GM18858 (cell line): ENCODE data around the gene MEG3.

Experiments used
- ATAC-seq: cut with Tn5 transposase; IDR thresholded peaks from one replicate; pipeline ENCODE4 v1.9.1; 2021; ENCODE audit not compliant: unreplicated experiment

The MEG3 gene

DNA sequence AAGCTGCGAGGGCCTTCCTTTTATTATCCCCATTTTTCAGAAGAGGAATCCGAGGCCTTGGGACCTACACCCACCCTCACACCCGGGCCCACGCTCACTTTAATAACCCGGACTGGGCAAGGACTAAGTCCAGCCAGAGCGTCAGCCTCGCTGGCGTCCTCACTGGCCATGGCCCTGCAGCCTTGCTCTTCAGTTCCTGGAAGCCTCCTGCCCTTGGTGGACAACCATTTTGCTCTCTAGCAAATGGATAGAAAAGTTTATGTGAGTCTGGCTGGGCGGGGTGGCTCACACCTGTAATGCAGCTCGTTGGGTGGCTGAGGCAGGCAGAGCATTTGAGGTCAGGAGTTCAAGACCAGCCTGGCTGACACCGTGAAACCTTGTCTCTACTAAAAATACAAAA is 67.8 kb downstream of the MEG3 start:
- no peak for ATAC-seq

DNA sequence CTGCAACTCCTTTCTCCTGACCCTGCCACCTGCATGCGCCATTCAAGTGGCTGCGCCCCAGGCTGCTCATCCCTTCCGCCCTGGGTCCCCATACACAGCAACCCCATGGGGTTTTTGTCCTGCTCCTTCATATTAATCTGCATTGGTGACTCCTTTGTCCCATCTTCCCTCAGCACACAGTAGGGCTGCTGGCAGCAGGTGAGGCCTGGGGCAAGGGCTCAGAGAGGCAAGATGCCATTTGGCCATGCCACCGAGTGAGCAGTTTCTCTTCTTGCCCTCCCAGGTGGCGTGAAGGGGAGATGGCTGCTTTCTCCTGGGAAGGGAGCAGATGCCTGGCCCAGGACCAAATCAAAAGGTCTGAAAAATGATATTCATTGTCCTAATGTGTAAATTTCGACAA is 68.5 kb downstream of the MEG3 start:
- no peak for ATAC-seq

DNA sequence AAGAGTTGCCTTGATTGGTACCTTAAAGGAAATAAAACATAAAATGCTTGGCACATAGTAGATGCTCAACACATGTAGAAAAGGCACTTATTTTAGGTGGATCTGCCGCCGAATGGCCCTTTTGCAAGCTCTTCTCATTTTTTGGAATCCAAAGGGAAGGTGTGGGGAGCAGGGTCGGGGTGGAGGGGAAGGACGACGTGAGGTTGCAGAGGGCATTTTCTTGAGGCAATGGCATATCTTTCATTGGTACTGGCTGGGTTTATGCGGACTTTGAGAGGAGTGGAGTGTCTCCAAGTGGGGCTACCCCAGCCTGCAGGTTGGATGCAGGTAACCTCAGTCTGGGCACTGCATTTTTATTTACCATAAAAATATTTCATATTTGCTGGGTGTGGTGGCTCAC is 69.5 kb downstream of the MEG3 start:
- ATAC-seq = no peak

DNA sequence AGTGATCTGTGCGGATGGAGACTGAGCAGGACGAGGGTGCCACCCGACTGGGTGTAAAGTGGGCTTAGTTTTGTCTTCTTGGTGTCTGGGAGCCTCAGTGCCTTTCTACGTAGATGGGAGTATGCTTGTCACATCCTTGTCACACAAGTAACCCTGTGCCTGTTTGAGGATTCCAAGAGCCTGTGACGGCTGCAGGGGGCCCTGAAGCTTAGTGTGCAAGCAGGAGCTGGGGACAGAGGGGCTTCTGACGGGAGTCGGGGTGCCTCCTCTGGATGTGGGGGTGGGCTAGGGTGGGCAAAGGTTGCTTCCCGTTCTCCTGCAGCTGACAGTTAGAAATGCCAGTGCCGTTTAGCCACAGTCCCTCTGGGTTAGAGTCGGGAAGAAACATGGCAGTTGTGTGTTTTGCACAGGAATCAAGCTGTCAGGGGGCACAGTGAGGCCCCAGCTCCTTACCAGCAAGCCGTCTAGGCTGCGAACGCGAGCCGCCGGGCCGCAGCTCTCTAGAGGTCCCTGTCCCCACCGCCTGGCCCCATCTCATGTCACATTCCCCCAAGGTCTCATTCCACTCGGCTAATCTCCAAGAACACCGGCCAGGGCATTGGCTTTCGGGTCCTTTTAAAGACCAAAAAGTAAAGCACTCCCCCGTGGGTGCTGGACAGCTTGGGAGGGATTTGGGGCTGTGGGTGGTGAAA is 70.6 kb downstream of the MEG3 start:
- ATAC-seq = no peak

DNA sequence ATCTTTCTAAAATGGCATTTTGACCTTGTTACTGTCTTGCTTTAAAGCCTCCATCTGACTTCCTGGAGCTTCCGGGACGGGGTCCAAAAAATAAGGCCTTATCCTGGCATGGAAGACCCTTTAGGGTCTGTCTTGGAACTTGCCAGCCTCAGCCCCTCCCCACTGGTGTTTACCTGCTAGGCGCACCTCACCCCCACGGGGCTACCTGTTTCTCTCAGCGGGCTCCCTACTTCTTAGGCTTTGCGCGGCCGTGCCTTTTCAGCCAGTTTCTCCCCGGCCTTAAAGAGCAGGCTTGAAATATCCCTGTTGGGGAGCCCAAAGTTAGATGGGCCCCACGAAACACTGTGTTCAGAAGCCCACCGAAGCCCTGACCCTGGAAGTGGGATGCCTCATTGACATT is 72.5 kb downstream of the MEG3 start:
- no peak for ATAC-seq

DNA sequence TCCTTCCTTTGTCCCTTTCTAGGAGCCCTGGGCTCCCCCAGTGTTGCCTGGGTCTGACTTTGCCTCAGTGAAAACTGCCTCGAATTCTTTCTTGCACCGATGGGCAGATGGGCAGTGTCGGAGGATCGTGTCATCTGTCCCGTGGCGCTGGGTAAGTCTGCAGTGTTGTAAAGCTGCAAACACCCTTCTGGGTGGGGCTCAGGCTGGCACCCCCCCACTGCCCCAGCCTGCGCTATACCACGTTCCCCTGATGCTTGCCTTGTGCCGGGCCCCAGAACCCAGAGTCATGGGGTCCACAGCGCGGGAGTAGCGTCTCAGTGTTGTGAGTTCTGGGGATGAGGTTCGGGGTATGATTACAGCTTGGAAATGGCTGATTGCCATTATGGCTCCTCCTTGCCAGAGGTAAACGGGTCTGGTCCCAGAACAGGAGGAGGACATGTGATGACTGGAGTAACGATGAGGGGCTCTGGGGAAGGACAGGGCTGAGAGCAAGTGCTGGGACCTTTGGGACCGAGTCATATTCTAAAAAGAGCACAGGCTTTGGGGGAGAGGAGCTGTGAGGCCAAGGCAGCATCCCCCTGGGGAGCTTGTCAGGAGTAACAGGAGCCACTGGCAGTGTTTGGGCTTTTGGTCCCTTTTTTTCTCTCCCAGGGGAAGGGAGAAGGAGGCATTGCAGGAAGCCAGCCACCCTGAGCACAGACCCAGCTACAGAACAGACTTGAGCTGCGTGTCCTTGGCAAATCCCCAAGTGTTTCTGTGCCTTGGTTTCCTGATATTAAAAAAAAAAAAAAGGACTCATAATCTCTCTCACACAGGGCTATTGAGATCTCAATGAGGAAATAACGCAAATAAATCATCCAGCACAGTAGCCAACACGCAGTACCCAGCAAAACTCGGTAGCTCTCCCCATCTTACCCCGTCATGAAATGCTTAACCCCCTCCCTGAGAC is 73.3 kb downstream of the MEG3 start:
- ATAC-seq = no peak

DNA sequence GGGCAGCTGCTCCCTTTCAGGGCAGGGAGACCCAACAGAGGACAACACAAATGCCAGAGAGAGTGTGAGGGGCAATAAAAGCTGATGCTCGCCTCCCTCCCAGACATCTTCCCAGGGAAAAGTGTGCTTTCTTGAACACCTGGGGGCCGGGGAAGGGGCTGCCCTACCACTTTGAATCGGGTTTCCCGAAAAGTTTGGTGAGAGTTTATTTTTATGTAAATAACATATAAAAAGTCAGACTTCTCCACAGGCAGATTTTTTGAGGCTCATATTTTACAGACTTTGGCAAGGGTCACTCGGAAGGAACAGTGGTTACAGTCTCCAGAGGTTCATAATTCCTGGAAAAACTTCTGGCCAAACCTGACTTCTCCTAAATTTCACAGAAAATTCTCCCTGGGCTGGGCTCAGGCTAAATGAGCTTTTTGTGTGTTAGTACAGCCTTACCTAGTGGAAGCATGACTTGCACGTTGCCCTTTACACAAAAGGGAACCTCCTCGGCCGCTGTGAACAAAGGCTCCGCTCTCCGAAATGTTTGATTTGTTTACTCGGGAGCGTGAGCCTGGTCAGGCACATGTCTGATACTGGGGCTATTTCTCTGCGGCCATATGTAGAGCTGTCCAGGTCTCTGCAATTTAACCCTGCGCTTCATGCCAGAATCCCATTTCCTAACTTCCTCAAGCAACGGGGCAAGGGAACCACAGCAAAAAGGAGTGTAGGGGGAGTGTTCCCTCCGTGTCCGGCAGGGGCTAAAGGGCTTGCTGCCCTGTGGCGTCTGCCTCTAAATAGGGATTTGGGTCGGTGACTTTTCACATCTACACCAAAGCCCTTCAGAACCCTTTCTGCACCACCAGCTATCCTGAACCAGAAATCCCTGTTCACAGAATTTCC is 74.2 kb downstream of the MEG3 start:
- no peak for ATAC-seq

DNA sequence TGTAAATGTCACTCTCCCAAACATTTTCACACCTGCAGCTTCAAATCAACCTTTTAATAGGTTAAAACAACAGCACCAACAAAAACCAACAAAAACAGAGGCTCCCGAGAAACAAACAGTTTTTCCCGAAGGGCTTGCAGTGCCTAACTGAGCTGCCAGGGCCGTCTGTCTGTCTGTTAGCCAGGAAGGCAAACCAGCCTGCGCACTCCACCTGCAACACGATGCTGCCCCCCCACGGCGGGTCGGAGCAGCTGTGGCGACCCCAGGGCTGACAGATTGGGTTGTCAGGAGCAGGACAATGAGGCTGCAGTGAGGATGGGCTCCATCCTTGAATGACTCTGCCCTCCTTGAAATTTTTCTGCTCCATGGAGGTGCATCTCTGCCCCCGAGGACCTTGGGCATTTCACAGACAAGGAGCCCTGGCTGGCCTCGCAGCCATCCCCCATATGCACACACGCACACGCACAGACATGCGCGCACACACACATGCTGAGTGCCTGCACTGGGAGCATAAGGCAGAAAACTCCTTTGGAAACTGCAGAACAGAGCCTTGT is 75.0 kb downstream of the MEG3 start:
- no peak for ATAC-seq

DNA sequence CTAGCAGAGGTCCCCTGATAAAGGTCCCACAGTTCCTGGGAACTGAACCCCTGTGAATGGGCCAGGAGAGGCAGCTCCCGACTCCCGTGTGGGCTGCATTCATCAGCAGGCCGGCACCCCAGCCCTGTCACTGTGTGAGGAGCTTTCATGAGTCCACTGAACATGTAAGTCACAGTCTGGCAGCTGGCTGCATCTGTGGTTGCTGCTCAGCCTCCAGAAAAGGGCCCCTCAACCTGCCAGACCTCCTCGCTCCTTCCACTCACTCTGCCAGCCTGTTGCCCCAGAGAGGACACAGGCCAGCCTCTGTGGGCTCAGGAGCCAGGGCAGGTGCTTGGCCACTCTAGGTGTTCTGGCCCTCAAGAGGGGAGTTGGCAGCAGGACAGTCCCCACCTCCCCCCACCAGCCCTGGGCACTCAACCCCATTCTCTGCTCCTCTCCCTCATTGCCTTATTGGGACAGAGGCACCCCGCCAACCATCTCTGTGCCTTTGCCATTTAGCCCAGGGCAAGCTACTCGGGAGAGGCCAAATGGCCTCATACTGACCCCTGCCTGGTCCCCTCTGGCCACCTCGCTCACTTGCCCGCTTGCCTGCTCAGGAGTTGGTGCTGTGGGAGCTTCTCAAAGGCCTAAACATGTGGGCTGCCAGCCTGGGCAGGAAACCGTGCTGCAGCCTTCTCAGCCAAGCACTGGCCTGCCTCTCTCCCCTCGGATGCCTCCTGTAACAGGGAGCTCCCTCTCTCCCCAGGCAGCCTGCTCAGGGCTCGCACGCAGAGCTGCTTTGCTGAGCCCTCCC is 75.7 kb downstream of the MEG3 start:
- ATAC-seq = no peak

DNA sequence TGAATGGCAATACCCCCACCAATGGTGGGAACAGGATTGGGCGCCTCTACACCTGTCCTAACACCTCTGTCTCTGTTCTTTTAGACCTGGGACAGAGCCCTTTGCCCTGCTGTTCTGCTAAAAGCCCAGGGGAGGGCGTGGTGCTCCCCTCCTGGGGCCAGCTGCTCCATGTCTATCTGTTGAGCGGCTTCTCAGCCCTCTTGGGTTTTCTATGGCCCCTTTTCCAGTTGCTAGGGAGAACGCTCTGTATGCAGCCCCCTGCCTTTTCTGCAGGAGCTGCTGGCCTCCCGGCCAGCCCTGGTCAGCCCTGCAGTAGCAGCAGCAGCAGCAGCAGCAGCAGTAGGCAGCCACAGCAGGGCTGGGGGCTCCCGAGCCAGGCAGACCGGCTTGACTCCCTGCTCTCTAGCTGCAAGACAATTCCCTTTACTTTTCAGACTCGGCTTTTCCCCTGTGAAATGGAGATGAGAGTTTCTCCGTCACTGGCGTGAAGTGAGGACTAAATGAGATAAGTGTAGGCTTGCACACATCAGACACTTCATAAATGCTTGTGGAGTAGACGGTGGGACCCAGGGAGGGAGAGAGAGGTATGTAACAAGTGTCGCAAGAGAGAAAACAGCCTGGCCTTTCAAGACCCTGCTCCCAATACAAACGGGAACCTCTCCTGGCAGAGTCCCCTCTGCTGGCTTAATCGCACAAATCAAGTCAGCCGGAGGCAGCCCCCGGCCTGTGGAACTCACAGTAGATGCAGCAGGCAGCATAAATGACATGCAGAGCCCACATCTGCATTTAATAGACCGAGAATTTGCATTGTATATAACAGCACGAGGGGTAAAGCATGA is 76.6 kb downstream of the MEG3 start:
- ATAC-seq = no peak

DNA sequence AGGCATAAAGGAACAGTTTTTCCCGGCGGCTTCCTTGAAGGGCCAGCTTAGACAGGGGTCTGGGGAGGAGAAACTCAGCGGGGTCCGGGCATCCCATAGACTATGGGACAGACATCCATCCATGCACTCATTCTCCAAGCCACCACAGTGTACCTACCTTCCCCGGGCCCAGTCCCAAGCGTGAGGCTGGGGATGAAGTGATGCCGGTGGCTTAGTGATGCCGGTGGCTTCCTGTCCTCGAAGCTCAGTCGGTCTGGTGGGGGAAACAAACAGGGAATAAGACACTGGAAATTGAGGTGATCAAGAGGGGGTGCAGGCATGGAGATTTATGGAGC is 77.2 kb downstream of the MEG3 start:
- ATAC-seq = no peak

DNA sequence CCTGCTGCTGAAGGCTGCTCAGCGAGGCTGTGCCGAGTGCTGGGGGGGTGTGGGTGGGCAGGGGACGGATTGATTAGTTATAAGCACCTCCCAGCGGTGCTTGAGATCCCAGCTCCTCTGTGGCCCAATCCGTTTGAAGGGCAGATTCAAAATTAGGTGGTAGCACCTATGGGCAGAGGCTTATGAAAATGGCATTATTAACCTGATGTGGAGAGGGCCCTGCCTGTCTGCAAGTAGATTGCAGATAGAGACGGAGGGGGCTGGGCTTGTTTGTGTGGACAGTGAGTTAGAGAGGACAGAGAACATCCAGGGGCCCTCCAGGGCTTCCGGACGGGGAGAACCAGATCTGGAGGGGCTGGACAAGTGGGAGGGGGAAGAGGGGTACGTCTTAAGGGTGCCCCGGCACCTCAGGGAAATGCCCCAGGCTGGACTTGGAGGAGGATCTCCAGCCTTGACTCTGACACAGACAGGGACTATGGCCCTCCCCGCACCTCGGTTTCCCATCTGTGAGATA is 77.8 kb downstream of the MEG3 start, which contains the start of gene RTL1:
Gene RTL1 (minus strand): TSS at position 51 of the 514 bp plus-strand sequence. CDS start 18,934 bp downstream, outside the sequence.
- ATAC-seq = no peak

DNA sequence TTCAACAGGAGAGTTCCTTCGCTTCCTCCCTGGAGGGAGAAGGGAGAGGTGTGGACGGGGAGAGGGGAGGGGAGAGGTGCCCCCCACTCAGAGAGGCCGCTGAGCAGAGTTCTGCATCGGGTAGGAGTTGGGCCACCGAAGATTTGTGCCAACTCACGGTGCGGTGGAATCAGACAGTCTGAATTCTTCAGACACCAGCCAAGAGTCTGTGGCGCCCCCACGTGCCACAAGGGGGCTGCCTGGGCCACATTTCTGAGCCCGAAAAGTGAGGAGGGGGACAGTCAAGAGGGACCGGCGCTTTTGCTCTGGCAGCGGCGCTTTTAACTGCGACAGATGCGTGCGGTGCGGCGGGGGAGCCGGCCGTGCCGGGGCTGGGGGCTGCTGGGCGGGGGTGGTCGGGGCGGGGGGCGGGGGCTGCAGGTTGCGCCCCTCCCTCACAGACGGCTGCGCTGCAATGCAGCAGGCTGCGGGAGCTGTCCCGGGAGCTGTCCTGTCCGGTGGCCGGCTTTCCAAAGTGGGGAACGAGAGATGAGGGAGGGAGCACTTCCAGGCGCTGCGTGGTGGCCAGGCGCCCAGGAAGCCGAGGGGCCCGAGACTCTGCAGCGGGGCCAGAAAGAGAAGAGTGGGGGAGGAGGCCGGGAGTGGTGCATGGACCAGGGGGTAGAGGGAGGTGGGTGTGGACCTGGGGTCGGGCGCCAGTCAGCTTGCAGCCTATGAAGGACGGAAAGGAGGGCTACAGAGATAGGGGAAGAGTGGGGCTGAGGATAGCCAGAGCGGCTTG is 78.6 kb downstream of the MEG3 start:
- no peak for ATAC-seq

DNA sequence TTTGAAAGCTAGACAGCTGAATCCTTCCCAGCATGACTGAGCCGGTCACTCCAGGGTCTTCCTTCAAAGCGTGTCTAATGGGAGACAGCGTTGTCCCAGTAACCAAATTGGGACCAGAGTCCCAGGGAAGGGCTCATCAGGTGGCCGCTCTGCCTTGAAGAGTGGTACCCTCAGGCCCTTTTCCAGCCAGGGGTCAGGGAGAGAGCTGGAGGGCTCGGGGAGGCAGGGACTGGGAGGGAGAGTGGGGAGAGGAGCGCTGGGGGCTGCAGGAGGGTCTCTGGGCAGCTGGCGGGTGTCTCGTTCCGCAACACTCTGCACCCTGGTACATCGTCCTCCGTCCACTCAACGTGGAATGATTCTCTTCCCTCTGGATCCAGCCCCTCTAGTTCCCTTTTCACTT is 79.2 kb downstream of the MEG3 start:
- ATAC-seq = no peak

DNA sequence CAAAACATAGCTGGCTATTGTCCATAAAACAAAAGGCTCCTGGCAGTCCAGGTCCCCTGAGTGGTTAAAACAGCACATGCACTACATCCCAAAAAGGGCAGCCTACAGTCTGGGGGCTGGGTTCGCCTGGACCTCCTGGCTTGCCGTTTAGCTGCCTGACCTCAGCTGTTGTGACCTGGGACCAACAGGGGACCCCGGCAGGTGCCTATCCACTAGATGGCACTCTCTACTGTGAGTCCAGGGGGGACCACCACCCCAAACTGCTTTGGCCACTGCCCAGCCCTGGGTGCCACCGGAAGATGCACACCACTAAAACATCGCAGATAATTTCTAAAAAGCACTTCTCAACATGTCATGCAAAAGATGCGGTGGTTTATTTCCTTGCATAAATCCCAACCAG is 80.5 kb downstream of the MEG3 start:
- ATAC-seq = no peak

DNA sequence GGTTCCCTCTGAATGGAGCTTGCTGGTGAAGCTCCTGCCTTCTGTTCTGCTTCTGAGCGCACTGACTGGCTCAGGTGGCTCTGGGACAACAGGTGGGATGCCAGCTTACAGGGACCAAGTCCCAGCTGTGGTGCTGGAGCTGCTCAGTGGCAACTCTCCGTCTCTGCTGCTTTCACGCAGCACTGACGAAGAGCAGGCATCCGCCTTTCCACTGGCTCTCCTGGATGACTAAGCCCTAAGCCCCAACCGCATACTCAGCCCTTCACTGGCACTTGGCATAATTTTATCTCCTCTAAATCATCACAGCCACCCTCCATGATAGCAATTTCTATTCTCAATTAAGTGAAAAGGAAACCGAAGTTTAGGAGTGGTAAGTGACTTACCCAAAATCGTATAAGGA is 81.3 kb downstream of the MEG3 start:
- no peak for ATAC-seq

DNA sequence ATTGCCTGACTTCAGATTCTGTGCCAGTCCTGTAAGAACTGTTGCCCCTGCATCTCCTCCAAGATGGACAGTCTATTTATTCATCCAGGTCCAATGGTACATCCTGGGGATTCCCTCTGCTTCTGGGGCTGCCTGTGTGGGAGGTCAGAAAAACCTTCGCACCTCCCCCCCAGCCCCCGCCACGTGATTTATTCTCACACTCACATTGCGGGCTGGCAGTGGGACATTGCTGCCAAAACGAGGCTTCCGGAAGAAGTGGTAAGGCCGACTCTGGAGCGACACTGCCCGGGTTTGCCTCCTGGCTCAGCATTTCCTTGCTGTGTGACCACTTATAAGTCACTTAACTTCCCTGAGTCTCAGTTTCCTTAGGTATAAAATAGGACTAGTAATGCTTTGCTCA is 83.5 kb downstream of the MEG3 start:
- ATAC-seq = no peak
